ENCODE data around the gene EPS8L2. TPM values are rescaled to one million over a fixed set of nuclear protein-coding genes. Genes with fewer than 3 reads are reported as not detected.

EPS8L2 gene
- total and polyA plus RNA-seq, 2 of the 13 experiments (the other 11 are each of a cell fraction or from before 2014, with no cell fraction given): 89.3 to 416 TPM

DNA sequence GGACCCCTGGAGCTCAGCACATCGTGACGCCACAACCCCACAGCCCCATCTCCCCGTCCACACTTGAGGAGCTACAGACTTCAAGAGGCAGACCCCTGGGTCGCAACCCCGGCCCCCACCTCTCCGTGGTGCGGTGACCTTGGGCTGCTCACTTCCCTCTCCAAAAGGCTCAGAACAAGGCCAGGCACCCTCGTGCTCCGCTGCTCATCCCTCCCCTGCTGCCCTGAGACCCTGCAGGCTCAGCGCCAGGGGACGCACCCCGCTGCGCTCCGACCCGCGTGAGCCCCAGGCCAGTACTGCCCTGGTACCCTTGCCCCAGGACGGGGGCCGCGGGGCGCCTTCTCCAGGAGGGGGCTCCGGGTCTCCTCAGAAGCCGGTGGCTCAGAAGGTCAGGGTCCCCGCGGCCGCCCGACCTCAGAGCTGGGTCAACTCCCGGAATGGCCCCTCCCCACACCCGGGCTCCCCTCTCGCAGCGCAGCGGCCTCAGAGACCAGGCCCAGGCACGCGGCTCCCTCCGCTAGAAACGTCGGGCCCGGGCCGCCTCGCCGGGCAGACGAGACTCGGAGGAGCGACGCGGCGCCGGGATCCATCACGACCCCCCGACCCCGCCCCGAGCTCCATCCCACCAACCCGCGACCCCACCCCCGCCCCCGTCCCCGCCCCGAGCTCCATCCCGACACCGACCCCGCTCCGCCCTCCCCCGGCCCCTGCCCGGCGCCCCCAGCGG is 70.7 kb downstream of the EPS8L2 start (continued):
- TF ChIP-seq ZNF260 (CRISPR knock-in tag; IDR thresholded peaks at IDR 0.05; ENCODE audit: borderline replicate concordance, low read depth) (no peak), NR2F2 (IDR thresholded peaks at IDR 0.05; ENCODE audit: borderline replicate concordance, low read depth) (no peak), SMAD1 (CRISPR knock-in tag; IDR thresholded peaks at IDR 0.05; ENCODE audit: borderline replicate concordance, low read depth) (no peak), ZSCAN22 (CRISPR knock-in tag; IDR thresholded peaks at IDR 0.05) (no peak), ZNF460 (CRISPR knock-in tag; IDR thresholded peaks at IDR 0.05; ENCODE audit: borderline replicate concordance) (no peak), ZNF121 (CRISPR knock-in tag; IDR thresholded peaks at IDR 0.05) (no peak), ZNF766 (CRISPR knock-in tag; IDR thresholded peaks at IDR 0.05; ENCODE audit: borderline replicate concordance) (no peak), ZNF549 (CRISPR knock-in tag; IDR thresholded peaks at IDR 0.05) (no peak), ZSCAN30 (CRISPR knock-in tag; IDR thresholded peaks at IDR 0.05) (no peak), ZNF207 (IDR thresholded peaks at IDR 0.05; ENCODE audit: borderline replicate concordance) (no peak), ZNF674 (CRISPR knock-in tag; IDR thresholded peaks at IDR 0.05; ENCODE audit: low read depth) (no peak), ZIK1 (CRISPR knock-in tag; IDR thresholded peaks at IDR 0.05; ENCODE audit: borderline replicate concordance, low read depth) (no peak), AHR (CRISPR knock-in tag; IDR thresholded peaks at IDR 0.05) (no peak), DNMT1 (CRISPR knock-in tag; IDR thresholded peaks at IDR 0.05) (no peak)
- TF ChIP-seq, protein P1, sequence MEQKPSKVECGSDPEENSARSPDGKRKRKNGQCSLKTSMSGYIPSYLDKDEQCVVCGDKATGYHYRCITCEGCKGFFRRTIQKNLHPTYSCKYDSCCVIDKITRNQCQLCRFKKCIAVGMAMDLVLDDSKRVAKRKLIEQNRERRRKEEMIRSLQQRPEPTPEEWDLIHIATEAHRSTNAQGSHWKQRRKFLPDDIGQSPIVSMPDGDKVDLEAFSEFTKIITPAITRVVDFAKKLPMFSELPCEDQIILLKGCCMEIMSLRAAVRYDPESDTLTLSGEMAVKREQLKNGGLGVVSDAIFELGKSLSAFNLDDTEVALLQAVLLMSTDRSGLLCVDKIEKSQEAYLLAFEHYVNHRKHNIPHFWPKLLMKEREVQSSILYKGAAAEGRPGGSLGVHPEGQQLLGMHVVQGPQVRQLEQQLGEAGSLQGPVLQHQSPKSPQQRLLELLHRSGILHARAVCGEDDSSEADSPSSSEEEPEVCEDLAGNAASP (CRISPR knock-in tag; IDR thresholded peaks at IDR 0.05; ENCODE audit: borderline replicate concordance): no peak
- TF ChIP-seq, protein P2, sequence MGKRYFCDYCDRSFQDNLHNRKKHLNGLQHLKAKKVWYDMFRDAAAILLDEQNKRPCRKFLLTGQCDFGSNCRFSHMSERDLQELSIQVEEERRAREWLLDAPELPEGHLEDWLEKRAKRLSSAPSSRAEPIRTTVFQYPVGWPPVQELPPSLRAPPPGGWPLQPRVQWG (CRISPR knock-in tag; IDR thresholded peaks at IDR 0.05; ENCODE audit: borderline replicate concordance, low read depth): 0 out of 2 replicates have a peak, but pooled peaks have one; percentile 48
- TF ChIP-seq, protein P3, sequence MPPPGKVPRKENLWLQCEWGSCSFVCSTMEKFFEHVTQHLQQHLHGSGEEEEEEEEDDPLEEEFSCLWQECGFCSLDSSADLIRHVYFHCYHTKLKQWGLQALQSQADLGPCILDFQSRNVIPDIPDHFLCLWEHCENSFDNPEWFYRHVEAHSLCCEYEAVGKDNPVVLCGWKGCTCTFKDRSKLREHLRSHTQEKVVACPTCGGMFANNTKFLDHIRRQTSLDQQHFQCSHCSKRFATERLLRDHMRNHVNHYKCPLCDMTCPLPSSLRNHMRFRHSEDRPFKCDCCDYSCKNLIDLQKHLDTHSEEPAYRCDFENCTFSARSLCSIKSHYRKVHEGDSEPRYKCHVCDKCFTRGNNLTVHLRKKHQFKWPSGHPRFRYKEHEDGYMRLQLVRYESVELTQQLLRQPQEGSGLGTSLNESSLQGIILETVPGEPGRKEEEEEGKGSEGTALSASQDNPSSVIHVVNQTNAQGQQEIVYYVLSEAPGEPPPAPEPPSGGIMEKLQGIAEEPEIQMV (CRISPR knock-in tag; IDR thresholded peaks at IDR 0.05; ENCODE audit: low read depth): no peak
- TF ChIP-seq, protein P4, sequence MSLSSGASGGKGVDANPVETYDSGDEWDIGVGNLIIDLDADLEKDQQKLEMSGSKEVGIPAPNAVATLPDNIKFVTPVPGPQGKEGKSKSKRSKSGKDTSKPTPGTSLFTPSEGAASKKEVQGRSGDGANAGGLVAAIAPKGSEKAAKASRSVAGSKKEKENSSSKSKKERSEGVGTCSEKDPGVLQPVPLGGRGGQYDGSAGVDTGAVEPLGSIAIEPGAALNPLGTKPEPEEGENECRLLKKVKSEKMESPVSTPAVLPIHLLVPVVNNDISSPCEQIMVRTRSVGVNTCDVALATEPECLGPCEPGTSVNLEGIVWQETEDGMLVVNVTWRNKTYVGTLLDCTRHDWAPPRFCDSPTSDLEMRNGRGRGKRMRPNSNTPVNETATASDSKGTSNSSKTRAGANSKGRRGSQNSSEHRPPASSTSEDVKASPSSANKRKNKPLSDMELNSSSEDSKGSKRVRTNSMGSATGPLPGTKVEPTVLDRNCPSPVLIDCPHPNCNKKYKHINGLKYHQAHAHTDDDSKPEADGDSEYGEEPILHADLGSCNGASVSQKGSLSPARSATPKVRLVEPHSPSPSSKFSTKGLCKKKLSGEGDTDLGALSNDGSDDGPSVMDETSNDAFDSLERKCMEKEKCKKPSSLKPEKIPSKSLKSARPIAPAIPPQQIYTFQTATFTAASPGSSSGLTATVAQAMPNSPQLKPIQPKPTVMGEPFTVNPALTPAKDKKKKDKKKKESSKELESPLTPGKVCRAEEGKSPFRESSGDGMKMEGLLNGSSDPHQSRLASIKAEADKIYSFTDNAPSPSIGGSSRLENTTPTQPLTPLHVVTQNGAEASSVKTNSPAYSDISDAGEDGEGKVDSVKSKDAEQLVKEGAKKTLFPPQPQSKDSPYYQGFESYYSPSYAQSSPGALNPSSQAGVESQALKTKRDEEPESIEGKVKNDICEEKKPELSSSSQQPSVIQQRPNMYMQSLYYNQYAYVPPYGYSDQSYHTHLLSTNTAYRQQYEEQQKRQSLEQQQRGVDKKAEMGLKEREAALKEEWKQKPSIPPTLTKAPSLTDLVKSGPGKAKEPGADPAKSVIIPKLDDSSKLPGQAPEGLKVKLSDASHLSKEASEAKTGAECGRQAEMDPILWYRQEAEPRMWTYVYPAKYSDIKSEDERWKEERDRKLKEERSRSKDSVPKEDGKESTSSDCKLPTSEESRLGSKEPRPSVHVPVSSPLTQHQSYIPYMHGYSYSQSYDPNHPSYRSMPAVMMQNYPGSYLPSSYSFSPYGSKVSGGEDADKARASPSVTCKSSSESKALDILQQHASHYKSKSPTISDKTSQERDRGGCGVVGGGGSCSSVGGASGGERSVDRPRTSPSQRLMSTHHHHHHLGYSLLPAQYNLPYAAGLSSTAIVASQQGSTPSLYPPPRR (CRISPR knock-in tag; IDR thresholded peaks at IDR 0.05; ENCODE audit: borderline replicate concordance): 0 out of 2 replicates have a peak, but pooled peaks have one; percentile 22
- TF ChIP-seq, protein P5, sequence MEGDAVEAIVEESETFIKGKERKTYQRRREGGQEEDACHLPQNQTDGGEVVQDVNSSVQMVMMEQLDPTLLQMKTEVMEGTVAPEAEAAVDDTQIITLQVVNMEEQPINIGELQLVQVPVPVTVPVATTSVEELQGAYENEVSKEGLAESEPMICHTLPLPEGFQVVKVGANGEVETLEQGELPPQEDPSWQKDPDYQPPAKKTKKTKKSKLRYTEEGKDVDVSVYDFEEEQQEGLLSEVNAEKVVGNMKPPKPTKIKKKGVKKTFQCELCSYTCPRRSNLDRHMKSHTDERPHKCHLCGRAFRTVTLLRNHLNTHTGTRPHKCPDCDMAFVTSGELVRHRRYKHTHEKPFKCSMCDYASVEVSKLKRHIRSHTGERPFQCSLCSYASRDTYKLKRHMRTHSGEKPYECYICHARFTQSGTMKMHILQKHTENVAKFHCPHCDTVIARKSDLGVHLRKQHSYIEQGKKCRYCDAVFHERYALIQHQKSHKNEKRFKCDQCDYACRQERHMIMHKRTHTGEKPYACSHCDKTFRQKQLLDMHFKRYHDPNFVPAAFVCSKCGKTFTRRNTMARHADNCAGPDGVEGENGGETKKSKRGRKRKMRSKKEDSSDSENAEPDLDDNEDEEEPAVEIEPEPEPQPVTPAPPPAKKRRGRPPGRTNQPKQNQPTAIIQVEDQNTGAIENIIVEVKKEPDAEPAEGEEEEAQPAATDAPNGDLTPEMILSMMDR (CRISPR knock-in tag; IDR thresholded peaks at IDR 0.05): peak; percentile 52

Data from HepG2 (cell line).